ENCODE data around the gene PSTPIP1.

Gene PSTPIP1

DNA sequence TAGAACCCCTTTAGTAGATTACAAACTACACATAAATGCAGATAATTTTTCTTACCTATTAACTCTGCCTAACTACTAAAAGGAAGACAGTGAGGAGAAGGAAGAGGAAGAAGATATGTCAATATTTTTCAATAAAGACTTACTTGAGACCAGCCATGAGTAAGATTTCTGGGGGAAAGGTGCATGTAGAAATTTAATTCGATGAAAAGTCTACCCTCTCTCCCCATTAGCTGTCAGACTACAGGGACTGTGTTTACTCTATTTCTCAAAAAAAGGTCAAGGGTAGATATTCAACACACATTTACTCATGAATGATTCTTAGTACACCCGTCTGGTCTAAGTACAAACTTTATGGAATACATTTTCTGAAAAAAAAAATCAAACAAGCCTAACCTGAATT is 69.1 kb downstream of the PSTPIP1 start:
- in situ Hi-C loops (cut with HindIII; ENCODE audit: low sequenced_read_pairs) = no loop called here

DNA sequence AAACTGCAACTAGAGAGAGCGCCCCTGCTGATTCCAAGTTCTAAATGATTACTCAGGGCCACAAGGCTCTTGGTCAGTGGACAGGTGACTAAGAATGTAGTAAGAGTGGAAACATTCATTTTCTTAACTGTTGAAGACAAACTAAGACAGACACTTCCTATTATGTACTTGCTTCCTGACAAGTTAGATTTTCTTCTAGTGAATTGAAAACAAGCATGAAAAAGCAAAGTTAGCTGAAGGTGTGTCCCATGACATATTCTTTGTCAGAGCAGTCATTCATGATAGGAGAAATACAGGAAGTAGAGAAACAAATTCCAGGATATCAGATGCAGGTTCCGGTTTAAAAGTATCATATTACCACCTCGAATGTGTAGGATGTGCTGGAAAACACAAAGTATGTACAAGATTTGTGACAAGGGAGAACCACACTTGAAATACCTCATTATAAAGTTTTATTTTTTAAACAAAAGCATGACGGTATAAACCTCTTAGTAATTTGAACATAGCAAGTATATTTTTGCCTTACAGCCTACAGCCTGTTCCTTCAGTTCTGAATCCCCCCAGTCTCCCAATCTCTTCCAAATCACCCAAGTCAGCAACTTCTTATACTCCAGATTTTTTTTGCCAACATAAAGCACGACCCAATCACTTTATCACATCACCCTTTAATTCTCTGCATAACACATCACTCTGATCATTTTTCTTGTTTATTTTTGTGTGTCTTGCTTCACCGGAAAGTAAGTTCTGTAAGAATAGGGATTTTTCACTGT is 69.8 kb downstream of the PSTPIP1 start:
- in situ Hi-C loops (cut with HindIII; ENCODE audit: low sequenced_read_pairs) = no loop called here

DNA sequence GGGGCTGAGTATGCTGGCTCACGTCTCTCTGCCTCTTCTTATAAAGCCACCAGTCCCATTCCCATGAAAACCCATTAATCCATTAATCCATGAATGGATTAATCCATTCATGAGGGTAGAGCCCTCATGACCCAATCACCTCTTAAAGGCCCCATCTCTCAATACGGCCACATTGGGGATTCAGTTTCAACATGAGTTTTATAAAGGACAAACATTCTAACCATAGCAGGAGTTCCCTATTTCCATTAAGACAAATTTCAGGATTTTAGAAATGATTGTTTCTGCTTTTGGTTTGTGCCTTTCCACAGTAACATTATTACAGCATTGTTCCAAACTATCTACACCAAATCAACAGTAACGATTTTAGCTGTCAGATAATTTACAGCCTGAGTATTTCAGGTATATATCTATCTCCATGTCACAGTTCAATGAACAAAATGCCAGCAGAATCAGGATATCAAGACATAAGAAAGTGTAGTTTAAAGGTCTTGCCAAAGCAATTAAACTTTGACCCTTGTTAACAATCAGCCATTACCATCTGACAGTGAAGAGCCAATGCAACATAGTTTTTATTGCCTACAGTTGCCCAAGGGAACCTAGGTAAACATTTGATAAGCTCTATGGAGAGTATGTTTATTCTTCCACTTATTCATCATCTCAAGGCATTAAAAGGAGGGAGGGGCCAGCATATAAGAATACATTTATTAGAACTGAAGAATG is 72.2 kb downstream of the PSTPIP1 start:
- in situ Hi-C loops (cut with HindIII; ENCODE audit: low sequenced_read_pairs) = no loop called here

DNA sequence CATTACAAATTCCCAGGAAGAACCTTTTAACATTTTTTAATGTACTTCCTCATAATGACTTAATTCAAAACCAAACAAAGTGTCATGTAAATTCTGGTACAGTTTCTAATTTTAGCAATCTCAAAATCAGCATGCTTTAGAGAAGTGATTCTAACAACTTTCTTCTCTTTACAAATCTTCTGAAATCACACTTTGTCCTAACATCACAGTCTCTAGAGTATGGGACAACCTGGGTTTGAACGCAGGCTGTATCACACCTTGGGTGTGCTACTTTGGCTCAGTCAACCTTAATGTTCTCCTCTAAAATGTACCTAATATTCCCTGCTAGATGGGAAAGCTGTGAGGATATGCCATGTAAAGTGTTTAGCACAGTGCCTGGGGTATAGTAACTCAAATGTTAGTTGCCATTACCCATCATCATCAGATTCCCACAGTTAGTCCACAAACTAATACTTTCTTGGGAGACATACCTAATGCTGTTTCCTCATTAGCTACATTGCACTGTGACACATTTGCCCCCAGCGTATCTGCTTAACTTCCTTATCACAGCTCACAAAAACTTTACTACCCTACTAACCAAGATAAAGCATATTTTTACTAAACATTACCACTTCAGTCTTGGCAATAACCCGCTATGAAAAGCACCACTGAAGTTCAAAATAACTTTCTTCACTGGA is 72.9 kb downstream of the PSTPIP1 start:
- in situ Hi-C loops (cut with HindIII; ENCODE audit: low sequenced_read_pairs) = no loop called here

DNA sequence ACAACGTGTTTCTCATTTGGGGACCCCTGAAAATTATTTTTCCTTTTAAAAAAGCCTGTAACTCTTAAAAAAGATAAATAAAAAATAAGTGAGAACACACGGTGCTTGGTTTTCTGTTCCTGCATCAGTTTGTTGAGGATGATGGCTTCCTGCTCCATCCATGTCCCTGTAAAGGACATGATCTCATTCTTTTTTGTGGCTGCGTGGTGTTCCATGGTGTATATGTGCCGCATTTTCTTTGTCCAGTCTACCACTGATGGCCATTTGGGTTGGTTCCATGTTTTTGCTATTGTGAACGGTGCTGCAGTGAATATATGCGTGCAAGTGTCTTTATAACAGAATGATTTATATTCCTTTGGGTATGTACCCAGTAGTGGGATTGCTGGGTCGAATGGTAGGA is 73.7 kb downstream of the PSTPIP1 start:
- in situ Hi-C loops (cut with HindIII; ENCODE audit: low sequenced_read_pairs) = no loop called here

DNA sequence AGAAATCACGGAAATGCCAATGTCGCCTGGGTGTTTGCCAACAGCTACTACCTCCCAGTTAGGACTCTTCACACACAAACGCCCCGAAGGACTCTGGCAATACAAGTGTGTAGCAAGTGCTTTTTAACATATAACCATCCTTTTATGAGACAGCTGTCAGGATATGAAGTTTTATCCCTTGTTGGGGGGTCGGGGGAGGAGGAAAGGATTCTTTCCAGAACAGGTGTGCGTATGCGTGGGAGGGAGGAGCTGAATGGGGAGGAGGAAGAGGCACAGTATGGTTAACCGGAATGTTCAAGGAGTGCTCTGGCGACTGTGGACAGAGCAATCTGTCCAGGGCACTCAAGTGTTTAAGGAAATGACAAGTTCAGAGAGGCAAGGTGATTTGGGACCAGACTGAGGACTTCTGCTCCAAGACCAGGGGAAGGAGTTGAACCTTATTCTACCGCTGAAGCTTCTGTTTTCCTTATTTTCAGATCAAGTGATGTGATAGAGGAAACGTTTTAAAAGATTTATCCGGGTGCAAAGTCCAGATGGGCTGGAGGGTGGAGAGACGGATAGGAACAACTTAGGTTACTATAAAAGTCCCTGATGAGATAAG is 74.7 kb downstream of the PSTPIP1 start:
- in situ Hi-C loops (cut with HindIII; ENCODE audit: low sequenced_read_pairs) = no loop called here

DNA sequence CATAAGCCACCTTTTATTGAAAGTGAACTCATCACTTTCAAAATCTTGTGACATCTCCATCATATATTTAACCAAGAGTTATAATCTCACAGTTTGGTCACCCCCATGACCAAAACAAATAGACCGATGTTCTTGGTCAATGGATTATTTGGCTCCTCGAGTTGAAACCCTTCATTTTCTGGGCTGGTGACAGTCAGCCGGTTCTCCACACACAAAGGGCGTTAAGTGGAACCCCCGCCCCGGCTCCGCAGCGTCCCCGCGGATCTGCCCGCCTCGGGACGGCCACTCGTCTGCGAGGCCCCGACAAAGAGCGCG is 75.2 kb downstream of the PSTPIP1 start:
- in situ Hi-C loops (cut with HindIII; ENCODE audit: low sequenced_read_pairs) = no loop called here

DNA sequence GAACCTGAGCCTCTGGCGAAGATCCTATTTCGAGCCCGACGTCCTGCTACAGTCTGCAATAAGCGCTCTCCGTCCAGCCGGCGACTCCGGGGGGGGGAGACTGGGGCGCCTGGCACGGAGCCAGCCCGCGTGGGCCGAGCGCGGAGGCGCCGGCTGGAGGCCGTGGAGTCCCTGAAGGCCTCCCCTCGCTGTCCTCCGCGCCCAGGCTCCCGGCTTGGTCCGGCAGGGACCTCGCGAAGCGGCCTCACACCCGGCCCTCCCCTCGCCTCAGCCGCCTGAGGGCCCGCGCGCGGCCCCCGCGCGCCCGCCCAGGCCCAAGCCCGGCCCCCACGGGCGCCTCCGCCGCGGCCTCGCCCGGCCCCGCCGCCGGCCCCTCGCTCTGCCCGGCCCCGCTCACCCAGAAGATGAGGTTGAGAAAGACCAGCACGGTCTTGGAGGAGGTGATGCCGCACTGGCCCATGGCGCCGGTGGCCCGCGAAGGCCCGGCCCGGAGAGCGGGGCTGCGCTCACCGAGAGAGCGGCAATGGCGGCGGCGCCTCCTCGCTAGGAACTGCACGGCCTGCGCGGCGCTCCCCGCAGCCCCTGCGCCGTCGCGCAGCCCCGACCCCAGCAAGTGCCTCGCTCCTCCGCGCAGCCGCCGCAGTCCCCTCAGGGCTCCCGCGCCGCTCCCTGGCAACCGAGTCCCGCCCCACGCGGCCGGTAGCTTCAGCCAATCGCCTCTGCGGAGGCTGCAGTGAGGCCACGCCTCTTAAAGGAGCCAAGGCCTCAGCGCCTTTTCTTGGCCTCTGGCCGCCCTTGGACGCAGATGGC is 75.8 kb downstream of the PSTPIP1 start, which contains the start of gene TSPAN3:
TSPAN3 (minus strand) TSS at position 615 of the 810 bp plus-strand sequence; CDS start at position 460, 155 bp downstream.
- in situ Hi-C loops (cut with HindIII; ENCODE audit: low sequenced_read_pairs) = no loop called here

DNA sequence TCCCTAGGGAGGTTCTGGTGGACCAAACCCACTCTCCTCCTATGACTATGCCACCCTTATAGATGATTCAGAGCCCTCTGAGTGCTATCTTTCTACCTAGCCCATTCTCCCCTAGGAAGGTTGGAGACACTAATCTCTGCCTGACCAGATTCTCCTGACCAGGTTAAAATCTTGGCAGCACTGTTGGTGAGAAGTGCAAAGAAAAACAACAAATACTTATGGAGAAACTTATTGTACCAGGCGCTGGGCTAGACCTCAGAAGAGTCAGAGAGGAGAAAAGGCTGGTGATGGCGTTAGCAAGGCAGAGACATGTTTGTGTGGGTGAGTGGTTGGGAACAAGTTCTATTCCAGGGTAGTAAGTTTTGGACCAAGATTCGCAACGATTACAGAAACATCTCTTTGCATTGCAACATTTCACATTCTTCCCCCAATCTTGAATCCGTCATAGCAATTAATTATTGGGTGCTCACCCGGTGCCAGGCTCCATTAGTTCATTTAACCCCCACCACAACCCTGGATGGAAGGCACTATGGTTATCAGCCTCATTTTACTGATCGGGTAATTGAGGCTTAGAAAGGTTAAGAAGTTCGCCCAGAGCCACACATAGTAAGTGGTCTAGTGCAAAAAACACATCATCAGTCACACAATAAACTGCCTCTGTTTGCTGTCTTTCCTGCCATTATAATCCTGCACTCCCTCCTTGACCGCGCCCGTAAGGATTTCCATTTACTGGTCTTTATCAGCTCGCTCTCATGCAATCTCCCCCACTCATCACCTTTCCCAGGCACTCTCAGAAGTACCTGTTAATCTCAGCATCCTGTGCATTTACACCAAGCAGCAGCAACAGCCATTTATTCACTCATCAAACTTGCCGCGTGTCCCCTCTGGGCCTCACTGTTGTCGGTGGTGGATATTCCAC is 76.6 kb downstream of the PSTPIP1 start:
- in situ Hi-C loops (cut with HindIII; ENCODE audit: low sequenced_read_pairs) = no loop called here

DNA sequence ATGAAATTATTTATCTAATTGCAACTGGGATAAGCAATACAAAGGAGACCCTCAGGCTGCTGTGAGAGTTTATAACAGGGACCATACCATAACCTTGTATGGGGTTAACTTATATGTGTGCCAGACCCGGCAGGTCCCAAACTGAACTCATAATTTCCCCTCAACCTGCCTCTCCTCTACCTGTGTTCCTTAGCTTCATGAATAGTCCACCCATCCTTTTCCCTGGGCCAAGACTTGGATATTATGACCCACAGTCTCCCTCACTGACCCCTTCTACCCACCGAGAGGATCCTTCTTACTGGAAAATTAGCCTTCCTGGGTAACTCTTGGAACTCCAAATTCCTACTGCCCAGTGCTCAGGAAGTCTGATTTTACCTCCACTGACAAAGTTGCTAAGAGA is 79.4 kb downstream of the PSTPIP1 start:
- in situ Hi-C loops (cut with HindIII; ENCODE audit: low sequenced_read_pairs) = no loop called here

DNA sequence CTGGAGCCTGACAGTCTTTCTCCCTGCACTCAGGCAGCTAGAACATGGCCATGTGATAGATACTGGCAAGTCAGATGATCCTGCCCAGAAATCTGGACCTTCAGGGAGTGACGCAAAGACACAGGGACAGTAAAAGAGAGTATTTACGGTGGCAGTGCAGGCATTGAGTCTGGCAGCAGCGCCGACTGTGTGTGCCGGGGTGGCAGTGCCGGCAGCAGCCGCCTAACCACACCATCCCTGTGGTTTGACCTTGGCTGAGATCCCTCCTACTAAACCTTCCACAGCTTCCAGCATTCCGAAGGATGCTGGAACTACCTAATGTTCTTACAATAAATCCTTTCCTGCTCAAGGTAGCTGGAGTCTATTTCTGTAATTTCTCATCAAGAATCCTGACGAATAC is 80.6 kb downstream of the PSTPIP1 start:
- in situ Hi-C loops (cut with HindIII; ENCODE audit: low sequenced_read_pairs) = no loop called here

DNA sequence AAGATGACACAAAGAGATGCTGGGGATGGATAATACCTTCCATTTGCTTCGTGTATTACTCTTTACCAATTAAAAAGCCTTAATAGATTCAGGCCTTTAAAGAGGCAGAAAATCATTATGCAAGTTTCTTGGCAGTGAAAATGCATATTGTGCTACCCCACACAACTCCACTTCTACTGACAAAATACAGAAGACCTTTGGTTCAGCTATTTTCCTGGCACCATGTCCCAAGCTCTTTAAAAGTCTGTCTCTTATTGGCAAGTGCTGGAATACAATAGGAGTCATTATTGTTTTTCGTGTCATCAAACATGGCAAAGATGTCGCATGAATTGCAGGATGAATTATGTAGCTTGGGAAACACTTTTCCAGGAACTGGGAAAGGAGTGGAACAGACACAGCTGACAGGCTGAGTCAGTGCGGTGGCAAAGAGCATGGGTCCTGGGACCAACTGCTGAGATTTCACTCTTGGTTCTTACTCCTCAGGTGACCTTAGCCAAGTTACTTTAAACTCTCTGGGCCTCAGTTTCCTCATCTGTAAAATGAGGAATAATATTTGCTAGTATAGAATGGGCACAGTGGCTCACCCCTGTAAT is 81.5 kb downstream of the PSTPIP1 start:
- in situ Hi-C loops (cut with HindIII; ENCODE audit: low sequenced_read_pairs) = no loop called here

DNA sequence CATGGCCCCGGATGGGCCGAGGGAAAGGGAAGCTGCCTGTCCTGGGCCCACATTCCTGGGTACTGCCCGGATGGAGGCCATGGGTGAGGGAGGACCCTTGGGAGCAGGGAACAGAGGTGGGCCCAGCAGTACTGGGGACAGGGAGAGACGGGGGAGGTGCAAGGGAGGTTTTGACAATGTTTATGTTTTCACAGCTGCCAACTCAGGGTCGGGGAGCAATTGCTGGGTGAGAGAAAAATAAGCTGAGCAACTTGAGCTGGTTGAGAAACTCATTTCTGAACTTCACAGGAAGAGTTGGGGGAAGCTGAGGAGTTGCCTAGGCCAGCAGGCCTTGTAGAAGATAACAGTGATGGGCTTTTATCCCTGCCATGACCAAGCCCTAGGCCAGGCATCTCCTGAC is 87.0 kb downstream of the PSTPIP1 start:
- in situ Hi-C loops (cut with HindIII; ENCODE audit: low sequenced_read_pairs) = no loop called here

DNA sequence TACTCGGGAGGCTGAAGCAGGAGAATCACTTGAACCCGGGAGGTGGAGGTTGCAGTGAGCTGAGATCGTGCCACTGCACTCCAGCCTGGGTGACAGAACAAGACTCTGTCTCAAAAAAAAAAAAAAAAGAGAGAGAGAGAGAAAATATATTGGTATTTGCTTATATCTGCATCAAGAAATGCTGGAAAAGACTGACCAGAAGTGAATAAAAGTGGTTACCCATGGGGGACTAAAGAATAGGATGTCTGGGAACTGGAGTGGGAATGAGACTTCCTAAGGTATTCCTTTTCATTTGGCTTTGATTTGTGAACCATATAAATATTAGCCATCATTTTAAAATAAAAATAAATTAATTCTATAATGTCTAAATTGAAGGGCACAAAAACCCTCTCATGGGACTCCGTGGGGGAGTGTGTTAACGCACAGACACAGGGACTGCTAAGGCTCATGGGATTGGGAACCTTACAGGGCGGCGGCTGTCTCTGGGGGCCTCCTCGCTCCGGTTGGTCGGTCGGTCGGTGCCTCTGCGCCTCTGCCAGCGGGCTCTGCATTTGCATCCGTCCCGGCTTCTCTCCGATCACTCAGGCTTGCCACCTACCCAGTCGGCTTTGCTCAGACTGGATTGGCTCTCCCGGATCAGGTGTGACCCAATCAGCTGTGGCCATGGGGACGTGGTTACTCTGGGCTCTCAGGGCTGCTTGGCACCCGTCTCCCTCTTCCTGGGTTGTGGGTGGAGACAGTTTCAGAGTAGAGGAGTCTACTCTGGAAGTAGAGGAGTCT is 88.6 kb downstream of the PSTPIP1 start:
- in situ Hi-C loops (cut with HindIII; ENCODE audit: low sequenced_read_pairs) = no loop called here

DNA sequence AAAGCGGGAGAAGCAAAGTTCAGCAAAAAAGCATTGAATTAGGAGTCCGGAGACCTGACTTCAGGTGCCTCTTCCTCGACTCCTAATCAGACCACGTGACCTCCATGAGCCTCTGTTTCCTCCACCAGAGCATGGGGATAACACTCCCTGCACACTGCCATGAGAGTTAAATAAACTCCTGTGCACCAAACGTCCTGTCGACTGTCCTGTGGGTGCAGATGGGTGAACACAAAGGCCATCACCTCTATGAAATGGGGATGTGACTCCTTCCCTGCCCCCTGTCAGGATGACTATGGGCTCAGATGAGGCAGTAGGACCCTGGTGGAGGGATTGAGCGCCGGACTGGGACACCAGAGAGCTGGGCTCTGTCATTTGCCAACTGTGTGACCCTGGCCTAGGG is 89.5 kb downstream of the PSTPIP1 start:
- in situ Hi-C loops (cut with HindIII; ENCODE audit: low sequenced_read_pairs) = no loop called here

DNA sequence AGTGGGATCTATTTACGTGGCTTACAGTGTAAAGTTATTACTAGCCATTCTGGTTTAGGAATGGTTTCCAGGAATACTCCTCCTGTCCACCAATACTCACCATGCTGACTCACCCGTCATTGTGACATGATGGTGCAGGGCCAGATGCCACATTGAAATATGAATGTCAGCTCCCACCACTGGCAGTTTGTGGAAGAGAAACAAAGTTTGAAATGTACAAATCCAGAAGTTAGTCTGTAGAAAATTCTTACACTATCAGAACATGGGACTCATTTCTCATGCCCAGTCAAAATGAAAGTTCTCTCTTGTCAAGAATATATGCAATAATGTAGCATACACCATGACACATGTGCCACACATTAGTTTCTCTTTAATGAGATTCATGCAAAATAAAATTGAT is 90.4 kb downstream of the PSTPIP1 start:
- in situ Hi-C loops (cut with HindIII; ENCODE audit: low sequenced_read_pairs) = no loop called here

Measured in endothelial cell of hepatic sinusoid (primary cell).